K562 (cell line): ENCODE measurements around the gene LAPTM5. TPM values are rescaled to one million over a fixed set of nuclear protein-coding genes. Genes with fewer than 3 reads are reported as not detected.
A peak's percentile ranks its signal among the peaks of the same experiment; 100 is the strongest.
"Not testable (repeated sequence)": the region's sequence is repeated elsewhere in the genome, so short reads cannot be mapped to it uniquely, and the experiment has no call there.

Source experiments
- ATAC-seq: fragments of 200-7000 bp; cut with Tn5 transposase; 3 replicates; pipeline ENCODE4 v1.9.1; 2020; ENCODE audit warnings: moderate library complexity
- BruUV-seq: library from RNA; stranded (reverse); fragments of 400-500 nt; replicated peaks from 2 replicates; lab custom pipeline; 2021; lab: Mats Ljungman, UMichigan
- CTCF ChIA-PET: fragments of 300-600 bp; formaldehyde crosslinking; extraction: SDS; loops from one replicate; lab custom pipeline; 2021; ENCODE audit warnings: low intra/inter-chr PET ratio; lab: Yijun Ruan, JAX
- POLR2A ChIA-PET: fragments of 300-600, 350-650 bp; sonication (Branson Sonifier 250); formaldehyde crosslinking; extraction: SDS; loops from one replicate; lab custom pipeline; 2021; ENCODE audit warnings: antibody characterized with exemption, inconsistent platforms; lab: Yijun Ruan, JAX
- DNase-seq, 4 experiments: peaks; one replicate each; pipeline versions ENCODE4 v3.0.0 to v3.0.0-alpha.2; 2011 to 2018; ENCODE audit warnings: low spot score in 3 of 4, mixed read lengths in 3 of 4; ENCODE audit errors: extremely low read depth in 1 of 4
- FAIRE-seq: peaks from 2 replicates; lab custom pipeline; 2011; peaks lifted over from hg19 to GRCh38; lab: Jason Lieb, UNC
- H2AFZ ChIP-seq: 2 replicates; pipeline ENCODE4 v1.6.0; 2011; ENCODE audit warnings: low read depth, low read length, control low read depth, inconsistent platforms
- H3K27ac ChIP-seq: fragments of 200-600 bp; 3 replicates; pipeline ENCODE4 v1.8.0; 2011; ENCODE audit warnings: low read depth, mild to moderate bottlenecking, control low read depth, inconsistent platforms, low read length, moderate library complexity, mixed read lengths; ENCODE audit errors: extremely low read depth
- H3K27me3 ChIP-seq, 2 experiments: fragments of 300-600 bp in 1 of 2; 2 replicates in 1 of 2; 3 replicates in 1 of 2; pipeline versions ENCODE4 v1.6.0 to v1.8.0; 2011; ENCODE audit warnings: inconsistent platforms in 2 of 2, low read length in 2 of 2, mild to moderate bottlenecking in 1 of 2, mixed read lengths in 1 of 2, moderate library complexity in 1 of 2; ENCODE audit not compliant: control insufficient read depth in 2 of 2, insufficient read depth in 2 of 2
- H3K36me3 ChIP-seq: fragments of 300-600 bp; 3 replicates; pipeline ENCODE4 v1.8.0; 2011; ENCODE audit warnings: mild to moderate bottlenecking, low read length, inconsistent platforms; ENCODE audit not compliant: control insufficient read depth, insufficient read depth
- H3K4me1 ChIP-seq, 2 experiments: fragments of 200-600 bp in 1 of 2; replicated peaks in 1 of 2; 2 replicates in 1 of 2; 3 replicates in 1 of 2; pipeline versions ENCODE4 v1.5.1 to v1.8.0; 2011; ENCODE audit warnings: inconsistent platforms in 2 of 2, low read length in 2 of 2, mild to moderate bottlenecking in 1 of 2, mixed read lengths in 1 of 2, moderate library complexity in 1 of 2; ENCODE audit not compliant: control insufficient read depth in 2 of 2, insufficient read depth in 2 of 2
- H3K4me2 ChIP-seq: 2 replicates; pipeline ENCODE4 v1.6.1; 2011; ENCODE audit warnings: low read length, control low read depth, inconsistent platforms, mixed read lengths; ENCODE audit not compliant: insufficient read depth
- H3K4me3 ChIP-seq: fragments of 200-600 bp; sonication (generic), shearing (Covaris generic); 2 replicates; pipeline ENCODE4 v1.5.1; 2016; ENCODE audit warnings: control low read depth, inconsistent platforms
- H3K79me2 ChIP-seq: fragments of 200-600 bp; 3 replicates; pipeline ENCODE4 v1.8.0; 2011; ENCODE audit warnings: low read length, inconsistent platforms; ENCODE audit not compliant: control insufficient read depth, insufficient read depth
- H3K9ac ChIP-seq, 2 experiments: 2 replicates each; pipeline versions ENCODE4 v1.6.0 to v1.6.1; 2011; ENCODE audit warnings: low read depth in 2 of 2, low read length in 2 of 2, control low read depth in 1 of 2, inconsistent platforms in 1 of 2, mild to moderate bottlenecking in 1 of 2, mixed read lengths in 1 of 2; ENCODE audit not compliant: insufficient read depth in 1 of 2
- H3K9me1 ChIP-seq: one replicate; pipeline ENCODE4 v1.6.0; 2011; ENCODE audit warnings: inconsistent platforms, mild to moderate bottlenecking, low read length, moderate library complexity; ENCODE audit not compliant: control insufficient read depth, insufficient read depth
- H3K9me3 ChIP-seq: replicated peaks from 2 replicates; pipeline ENCODE4 v1.5.1; 2011; ENCODE audit warnings: low read depth, low read length, inconsistent platforms; ENCODE audit not compliant: control insufficient read depth, insufficient read depth
- H4K20me1 ChIP-seq: replicated peaks from 2 replicates; pipeline ENCODE4 v1.6.1; 2011; ENCODE audit warnings: low read length, inconsistent platforms, mixed read lengths; ENCODE audit not compliant: control insufficient read depth, insufficient read depth
- BCOR ChIP-seq: fragments of 450-650 bp; IDR thresholded peaks from 2 replicates; pipeline ENCODE4 v1.6.1; 2016
- GTF2A2 ChIP-seq: IDR thresholded peaks from 2 replicates; pipeline ENCODE4 v1.6.1; 2016; ENCODE audit warnings: mild to moderate bottlenecking, missing genetic modification characterization, missing compliant biosample characterization
- KDM1A ChIP-seq, 2 experiments: fragments of 450-650 bp; IDR thresholded peaks; 2 replicates each; pipeline ENCODE4 v1.6.1; 2016; ENCODE audit warnings: mild to moderate bottlenecking in 2 of 2
- RBM25 ChIP-seq: fragments of 200-400 bp; formaldehyde crosslinking; IDR thresholded peaks from 2 replicates; pipeline ENCODE4 v1.6.1; 2018; ENCODE audit warnings: low read length, low read depth, moderate library complexity; ENCODE audit not compliant: severe bottlenecking
- RHOXF2B ChIP-seq: fragments of 250-450 bp; sonication (Bioruptor Pico); conservative IDR thresholded peaks from 2 replicates; pipeline ENCODE4 v1.5.1; 2021
- SMARCA5 ChIP-seq: fragments of 450-650 bp; IDR thresholded peaks from 2 replicates; pipeline ENCODE4 v1.6.1; 2016
- TRIM28 ChIP-seq: fragments of 450-650 bp; IDR thresholded peaks from 2 replicates; pipeline ENCODE4 v1.6.1; 2017
- ZNF146 ChIP-seq: IDR thresholded peaks from one replicate; pipeline ENCODE4 v1.6.1; 2018; ENCODE audit warnings: missing compliant biosample characterization; ENCODE audit not compliant: unreplicated experiment
- WGBS: fragments of 100-300 bp; shearing (Covaris generic); methylation state at CpG from one replicate; pipeline ENCODE4 v1.1.6; 2016; ENCODE audit warnings: low coverage, mixed read lengths; ENCODE audit not compliant: insufficient coverage; ENCODE audit errors: missing lambda C conversion rate; 5-methylcytosine and 5-hydroxymethylcytosine counted together
- in situ Hi-C: fragments of 300-500 bp; cut with MboI; formaldehyde crosslinking; loops from 4 replicates; pipeline ENCODE4 v1.15.0; 2018; ENCODE audit warnings: inconsistent platforms, mixed read lengths
- intact Hi-C: fragments of 100-400 bp; cut with micrococcal nuclease; formaldehyde crosslinking; loops from 2 replicates; pipeline ENCODE4 v1.14.2; 2022
- polyA plus RNA-seq, 8 experiments: library from polyadenylated mRNA; depleted of rRNA in 4 of 8; stranded (reverse) in 5 of 8; unstranded in 3 of 8; fragments of >200 nt; fragmentation: Nextera tagmentation in 2 of 8; fragmentation: Illumina TruSeq in 1 of 8; extraction: Ambion mirVana in 2 of 8; extraction: Trizol in 1 of 8; gene quantifications; 2 replicates each; pipeline versions ENCODE4 v1.2.1 to v1.2.3, GENCODE V29; 2011 to 2014; ENCODE audit warnings: inconsistent platforms in 1 of 8, missing spikeins in 1 of 8
- total RNA-seq, 7 experiments: library from RNA; depleted of rRNA in 6 of 7; stranded (reverse); fragments of >200 nt in 6 of 7; fragmentation: Illumina TruSeq in 2 of 7; extraction: Trizol in 2 of 7; gene quantifications; 2 replicates each; pipeline versions ENCODE4 v1.2.1 to v1.2.3, GENCODE V29; 2011 to 2021; ENCODE audit warnings: low replicate concordance in 1 of 7
- TF ChIP-seq, protein P1 (sequence below): fragments of 450-650 bp; IDR thresholded peaks from 2 replicates; pipeline ENCODE4 v1.6.1; 2017; ENCODE audit warnings: antibody characterized with exemption, mild to moderate bottlenecking
- TF ChIP-seq, protein P2 (sequence below), 3 experiments: fragments of 200-800 bp in 1 of 3; sonication (Bioruptor generic) in 1 of 3; sonication (generic) in 1 of 3; formaldehyde crosslinking in 1 of 3; IDR thresholded peaks; 2 replicates each; pipeline versions ENCODE4 v1.6.1 to v1.8.0; 2016 to 2022; ENCODE audit warnings: mild to moderate bottlenecking in 2 of 3, missing compliant biosample characterization in 2 of 3, missing genetic modification characterization in 2 of 3, missing genetic modification reagents in 1 of 3

The LAPTM5 gene
- total and polyA plus RNA-seq, 9 of the 15 experiments (the other 6 are each of a cell fraction or from before 2014, with no cell fraction given): 2.4 to 47.3 (median 20.3) TPM

DNA sequence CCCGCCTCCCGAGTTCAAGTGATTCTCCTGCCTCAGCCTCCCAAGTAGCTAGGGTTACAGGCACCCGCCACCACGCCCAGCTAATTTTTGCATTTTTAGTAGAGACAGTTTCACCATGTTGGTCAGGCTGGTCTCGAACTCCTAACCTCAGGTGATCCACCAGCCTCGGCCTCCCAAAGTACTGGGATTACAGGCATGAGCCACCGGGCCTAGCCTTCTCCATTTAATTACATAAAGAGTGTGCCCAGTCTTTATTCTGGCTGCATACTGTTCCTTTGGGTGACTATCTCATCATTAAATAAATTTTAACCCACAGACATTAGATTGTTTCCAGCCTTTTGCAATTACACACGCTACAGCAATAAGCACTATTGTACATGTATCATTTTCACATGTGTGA, 9.4 kb upstream of the LAPTM5 start:
- H3K9me1 ChIP-seq, ATAC-seq, H3K4me3 ChIP-seq, H3K36me3 ChIP-seq, in situ Hi-C loops, FAIRE-seq, BruUV-seq, H3K9me3 ChIP-seq, intact Hi-C loops, H4K20me1 ChIP-seq, CTCF ChIA-PET, DNase-seq, H3K79me2 ChIP-seq, H3K27me3 ChIP-seq: not testable (repeated sequence)
- Histone ChIP-seq H2AFZ (peak overlapping the region; percentile 75; the same call in 1 of the 2 replicates), H3K4me1 (peaks cover 62 to 79% of the 10 kb centered on the region in 2 experiments), H3K27ac (peak overlapping the region; percentile 98), H3K9ac (peak overlapping the region in 1 of 2 experiments; percentile 49; a peak in 2 of 4 replicates), H3K4me2 (peak overlapping the region; percentile 40; the same call in 1 of the 2 replicates)
- TF ChIP-seq RBM25: peak; percentile 51
- peak; percentile 93 for TF ChIP-seq ZNF146 (CRISPR knock-in tag)
- peak; percentile 51 to 78; a peak in 3 of 4 replicates for TF ChIP-seq KDM1A (IDR thresholded peaks at IDR 0.05)
- TF ChIP-seq TRIM28: 0 out of 2 replicates have a peak, but pooled peaks have one; percentile 24
- peak; percentile 89 for TF ChIP-seq BCOR
- TF ChIP-seq RHOXF2B (CRISPR knock-in tag): 0 out of 2 replicates have a peak, but pooled peaks have one; percentile 29
- TF ChIP-seq, protein P1, sequence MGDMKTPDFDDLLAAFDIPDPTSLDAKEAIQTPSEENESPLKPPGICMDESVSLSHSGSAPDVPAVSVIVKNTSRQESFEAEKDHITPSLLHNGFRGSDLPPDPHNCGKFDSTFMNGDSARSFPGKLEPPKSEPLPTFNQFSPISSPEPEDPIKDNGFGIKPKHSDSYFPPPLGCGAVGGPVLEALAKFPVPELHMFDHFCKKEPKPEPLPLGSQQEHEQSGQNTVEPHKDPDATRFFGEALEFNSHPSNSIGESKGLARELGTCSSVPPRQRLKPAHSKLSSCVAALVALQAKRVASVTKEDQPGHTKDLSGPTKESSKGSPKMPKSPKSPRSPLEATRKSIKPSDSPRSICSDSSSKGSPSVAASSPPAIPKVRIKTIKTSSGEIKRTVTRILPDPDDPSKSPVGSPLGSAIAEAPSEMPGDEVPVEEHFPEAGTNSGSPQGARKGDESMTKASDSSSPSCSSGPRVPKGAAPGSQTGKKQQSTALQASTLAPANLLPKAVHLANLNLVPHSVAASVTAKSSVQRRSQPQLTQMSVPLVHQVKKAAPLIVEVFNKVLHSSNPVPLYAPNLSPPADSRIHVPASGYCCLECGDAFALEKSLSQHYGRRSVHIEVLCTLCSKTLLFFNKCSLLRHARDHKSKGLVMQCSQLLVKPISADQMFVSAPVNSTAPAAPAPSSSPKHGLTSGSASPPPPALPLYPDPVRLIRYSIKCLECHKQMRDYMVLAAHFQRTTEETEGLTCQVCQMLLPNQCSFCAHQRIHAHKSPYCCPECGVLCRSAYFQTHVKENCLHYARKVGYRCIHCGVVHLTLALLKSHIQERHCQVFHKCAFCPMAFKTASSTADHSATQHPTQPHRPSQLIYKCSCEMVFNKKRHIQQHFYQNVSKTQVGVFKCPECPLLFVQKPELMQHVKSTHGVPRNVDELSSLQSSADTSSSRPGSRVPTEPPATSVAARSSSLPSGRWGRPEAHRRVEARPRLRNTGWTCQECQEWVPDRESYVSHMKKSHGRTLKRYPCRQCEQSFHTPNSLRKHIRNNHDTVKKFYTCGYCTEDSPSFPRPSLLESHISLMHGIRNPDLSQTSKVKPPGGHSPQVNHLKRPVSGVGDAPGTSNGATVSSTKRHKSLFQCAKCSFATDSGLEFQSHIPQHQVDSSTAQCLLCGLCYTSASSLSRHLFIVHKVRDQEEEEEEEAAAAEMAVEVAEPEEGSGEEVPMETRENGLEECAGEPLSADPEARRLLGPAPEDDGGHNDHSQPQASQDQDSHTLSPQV: peak; percentile 41; the same call in 1 of the 2 replicates
- TF ChIP-seq SMARCA5: 0 out of 2 replicates have a peak, but pooled peaks have one; percentile 45
- TF ChIP-seq GTF2A2 (tag): 0 out of 2 replicates have a peak, but pooled peaks have one; percentile 8
- TF ChIP-seq, protein P2, sequence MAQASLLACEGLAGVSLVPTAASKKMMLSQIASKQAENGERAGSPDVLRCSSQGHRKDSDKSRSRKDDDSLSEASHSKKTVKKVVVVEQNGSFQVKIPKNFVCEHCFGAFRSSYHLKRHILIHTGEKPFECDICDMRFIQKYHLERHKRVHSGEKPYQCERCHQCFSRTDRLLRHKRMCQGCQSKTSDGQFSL (CRISPR knock-in tag; IDR thresholded peaks at IDR 0.05): 0 out of 2 replicates have a peak, but pooled peaks have one; percentile 25
- TF ChIP-seq, protein P2 (tag; IDR thresholded peaks at IDR 0.05): not testable (repeated sequence)
- POLR2A ChIA-PET: interaction anchor here (3.9 kb wide), 1 partner anchor 47 kb away, joined by 30 read pairs; no protein-coding TSS in a partner anchor
- WGBS: 96% methylated on average over 8 of the region's 8 CpGs
